ENCODE data around the gene IKZF2. TPM values are rescaled to one million over a fixed set of nuclear protein-coding genes. Genes with fewer than 3 reads are reported as not detected.
A peak's percentile ranks its signal among the peaks of the same experiment; 100 is the strongest.

Gene IKZF2
- total RNA-seq, 1 donor from 2014 or later: 57.0 TPM

DNA sequence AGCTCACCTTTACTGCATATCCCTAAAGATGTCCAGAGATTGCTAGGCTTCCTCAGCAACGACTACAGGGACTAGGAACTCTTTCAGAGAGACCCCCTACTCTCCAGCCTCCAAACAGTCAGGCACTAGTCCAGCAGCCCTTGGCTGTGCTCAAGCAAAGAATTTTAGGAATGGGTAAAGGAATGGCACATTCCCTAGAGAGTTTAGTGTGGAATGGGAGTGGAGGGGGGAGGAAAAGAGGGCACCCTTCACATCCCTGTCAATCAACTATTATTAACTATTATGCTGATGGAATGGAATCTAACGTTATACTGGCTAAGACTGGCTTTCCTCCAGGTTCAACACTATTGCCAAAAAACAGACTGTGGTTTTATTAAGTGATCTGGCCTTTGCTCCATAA is 64.8 kb downstream of the IKZF2 start:
- H3K4me1 Mint-ChIP-seq (ENCODE audit: unreplicated experiment): peaks cover 10% of the 10 kb centered on the region
- H3K27ac Mint-ChIP-seq: no peak overlapping the region
- peaks cover 17% of the 10 kb centered on the region for H3K36me3 Mint-ChIP-seq
- no peaks in the 10 kb centered on the region for H3K9me3 Mint-ChIP-seq
- no peak overlapping the region for H3K4me3 Mint-ChIP-seq
- H3K27me3 Mint-ChIP-seq: no peaks in the 10 kb centered on the region
- no peak for TF ChIP-seq CTCF (conservative IDR thresholded peaks at IDR 0.05)
- no peak for DNase-seq (ENCODE audit: extremely low spot score, unreplicated experiment)

GRCh38 chr2:213086050-213086449 is 65.4 kb downstream of the IKZF2 start:
- DNase-seq (ENCODE audit: extremely low spot score, unreplicated experiment): no peak
- Mint-ChIP-seq H3K4me3 (no peak overlapping the region), H3K4me1 (ENCODE audit: unreplicated experiment) (peaks cover 10% of the 10 kb centered on the region), H3K27me3 (no peaks in the 10 kb centered on the region), H3K9me3 (peaks cover 5% of the 10 kb centered on the region), H3K27ac (no peak overlapping the region), H3K36me3 (peaks cover 22% of the 10 kb centered on the region)
- no peak for TF ChIP-seq CTCF (conservative IDR thresholded peaks at IDR 0.05)

DNA sequence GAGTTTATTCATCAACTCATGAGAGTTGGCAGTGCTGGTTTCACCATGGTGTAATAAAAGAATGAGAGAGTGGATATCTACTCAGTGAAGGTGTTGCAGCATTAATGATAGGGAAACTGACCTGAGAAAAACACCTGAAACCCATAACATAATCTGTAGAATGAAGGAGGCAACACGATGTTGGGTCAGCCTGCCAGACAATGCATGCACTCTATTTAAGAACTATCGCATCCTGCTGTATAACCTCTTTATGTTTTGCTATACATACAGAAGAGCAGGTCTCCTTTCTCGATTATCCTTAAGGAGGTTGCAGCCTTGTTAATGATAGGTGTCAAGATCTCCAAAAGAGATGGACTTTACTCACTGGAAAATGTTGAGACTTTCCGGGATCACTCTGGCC is 65.9 kb downstream of the IKZF2 start:
- no peaks in the 10 kb centered on the region for H3K27me3 Mint-ChIP-seq
- peaks cover 22% of the 10 kb centered on the region for H3K36me3 Mint-ChIP-seq
- no peak overlapping the region for H3K27ac Mint-ChIP-seq
- H3K9me3 Mint-ChIP-seq: peaks cover 5% of the 10 kb centered on the region
- H3K4me3 Mint-ChIP-seq: no peak overlapping the region
- DNase-seq (ENCODE audit: extremely low spot score, unreplicated experiment): no peak
- no peak for TF ChIP-seq CTCF (conservative IDR thresholded peaks at IDR 0.05)
- H3K4me1 Mint-ChIP-seq (ENCODE audit: unreplicated experiment): peaks cover 10% of the 10 kb centered on the region

DNA sequence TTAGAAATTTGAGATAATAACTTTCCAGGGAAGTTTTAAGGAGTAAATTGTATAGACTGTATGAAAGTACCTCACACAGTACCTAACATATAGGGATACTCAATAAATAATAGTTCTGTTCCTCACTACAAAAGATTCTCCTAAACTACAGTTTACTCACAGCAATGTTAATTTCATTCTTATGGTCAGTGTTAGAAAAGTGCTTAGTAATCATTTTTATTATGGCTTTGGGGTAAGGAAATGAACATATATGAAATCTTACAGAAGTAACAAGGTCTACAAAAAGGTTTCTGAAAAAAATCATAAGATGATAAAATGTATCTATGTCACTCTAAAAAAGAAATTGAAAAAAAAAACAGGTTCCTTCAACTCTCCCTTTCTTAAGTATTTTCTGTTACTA is 67.2 kb downstream of the IKZF2 start:
- H3K36me3 Mint-ChIP-seq: peaks cover 19% of the 10 kb centered on the region
- H3K9me3 Mint-ChIP-seq: peaks cover 5% of the 10 kb centered on the region
- no peak for TF ChIP-seq CTCF (conservative IDR thresholded peaks at IDR 0.05)
- no peaks in the 10 kb centered on the region for H3K27me3 Mint-ChIP-seq
- no peak for DNase-seq (ENCODE audit: extremely low spot score, unreplicated experiment)
- no peak overlapping the region for H3K4me3 Mint-ChIP-seq
- H3K27ac Mint-ChIP-seq: peak overlapping the region; percentile 26
- H3K4me1 Mint-ChIP-seq (ENCODE audit: unreplicated experiment): peaks cover 10% of the 10 kb centered on the region

DNA sequence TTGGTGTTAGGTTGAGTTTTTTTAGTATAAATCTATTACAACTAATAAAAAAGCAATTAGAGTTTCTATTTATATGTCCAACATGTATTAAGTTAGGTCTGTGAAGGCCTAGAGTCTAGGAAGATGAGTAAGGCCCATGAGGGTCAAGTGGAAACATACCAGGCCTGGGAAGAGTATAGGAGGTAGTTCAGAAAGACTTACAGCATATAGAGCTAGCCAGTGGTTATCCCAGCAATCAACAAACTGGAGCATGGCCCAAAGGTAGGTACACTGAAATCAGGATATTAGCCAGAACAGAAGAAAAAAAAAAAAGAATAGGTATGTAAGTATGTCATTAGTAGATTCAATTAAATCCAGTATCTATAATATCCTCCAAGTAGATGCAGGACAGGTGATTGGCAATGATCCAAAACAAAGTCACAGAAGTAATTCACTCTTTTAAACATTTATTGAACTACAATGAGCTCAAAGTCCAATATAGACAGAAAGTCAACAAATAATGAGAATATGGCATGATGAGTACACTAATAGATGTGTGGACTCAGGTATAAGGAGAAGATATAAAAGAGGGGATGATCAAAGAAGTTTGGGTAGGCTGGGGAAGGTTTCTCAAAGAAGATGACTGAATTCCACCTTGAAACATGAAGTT is 70.3 kb downstream of the IKZF2 start:
- H3K27me3 Mint-ChIP-seq: no peaks in the 10 kb centered on the region
- no peak overlapping the region for H3K27ac Mint-ChIP-seq
- no peak for TF ChIP-seq CTCF (conservative IDR thresholded peaks at IDR 0.05)
- peaks cover 25% of the 10 kb centered on the region for H3K36me3 Mint-ChIP-seq
- peaks cover 5% of the 10 kb centered on the region for H3K9me3 Mint-ChIP-seq
- no peak for DNase-seq (ENCODE audit: extremely low spot score, unreplicated experiment)
- H3K4me1 Mint-ChIP-seq (ENCODE audit: unreplicated experiment): peaks cover 6% of the 10 kb centered on the region
- H3K4me3 Mint-ChIP-seq: no peak overlapping the region

DNA sequence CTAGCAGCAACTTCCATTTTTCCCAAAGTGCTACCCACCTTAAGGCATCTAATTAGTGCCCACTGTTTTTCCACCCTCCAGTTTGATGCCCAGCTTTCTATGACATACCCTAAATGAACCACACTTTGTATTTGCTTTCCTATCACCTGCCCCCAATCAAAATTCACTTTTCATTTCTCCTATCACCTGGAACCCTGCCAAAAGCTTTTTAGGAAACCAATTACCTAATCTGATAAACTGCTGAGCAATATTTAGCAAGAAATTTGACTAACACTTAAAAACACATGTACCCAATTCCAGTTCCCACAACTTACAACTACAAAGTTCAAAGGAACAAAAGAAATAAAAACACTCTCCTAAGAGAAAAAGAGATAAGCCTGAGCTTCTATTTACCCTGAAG is 71.7 kb downstream of the IKZF2 start:
- DNase-seq (ENCODE audit: extremely low spot score, unreplicated experiment): no peak
- Mint-ChIP-seq H3K27ac (no peak overlapping the region), H3K27me3 (no peaks in the 10 kb centered on the region), H3K4me3 (no peak overlapping the region), H3K36me3 (peaks cover 16% of the 10 kb centered on the region), H3K9me3 (peaks cover 5% of the 10 kb centered on the region), H3K4me1 (ENCODE audit: unreplicated experiment) (no peaks in the 10 kb centered on the region)
- TF ChIP-seq CTCF (conservative IDR thresholded peaks at IDR 0.05): no peak
